Measurements from ENCODE around the gene EPHB6.

The EPHB6 gene

DNA sequence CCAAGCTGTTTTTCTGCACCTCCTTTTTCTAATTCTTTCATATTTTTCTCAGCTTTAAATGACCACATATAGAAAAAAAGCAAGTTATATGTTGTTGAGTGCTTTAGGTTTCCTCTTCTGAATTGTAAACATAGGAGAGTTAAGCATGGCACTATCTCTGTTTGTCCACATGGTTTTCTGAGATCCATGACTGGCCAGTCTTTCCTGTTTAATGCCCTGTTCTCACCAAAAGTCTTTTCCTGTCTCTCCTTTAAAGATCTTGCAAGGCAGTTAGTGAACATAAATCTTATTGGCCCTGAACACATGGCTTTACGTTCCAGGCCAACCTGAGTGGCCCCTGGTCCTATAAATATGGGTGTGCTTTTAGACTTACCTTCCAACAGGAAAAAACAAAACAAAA, 59.2 kb downstream of the EPHB6 start:
- H3K4me3 ChIP-seq (replicated peaks; ENCODE audit: low read depth, low read length), result no peak overlapping the region
- TF ChIP-seq, protein P1, sequence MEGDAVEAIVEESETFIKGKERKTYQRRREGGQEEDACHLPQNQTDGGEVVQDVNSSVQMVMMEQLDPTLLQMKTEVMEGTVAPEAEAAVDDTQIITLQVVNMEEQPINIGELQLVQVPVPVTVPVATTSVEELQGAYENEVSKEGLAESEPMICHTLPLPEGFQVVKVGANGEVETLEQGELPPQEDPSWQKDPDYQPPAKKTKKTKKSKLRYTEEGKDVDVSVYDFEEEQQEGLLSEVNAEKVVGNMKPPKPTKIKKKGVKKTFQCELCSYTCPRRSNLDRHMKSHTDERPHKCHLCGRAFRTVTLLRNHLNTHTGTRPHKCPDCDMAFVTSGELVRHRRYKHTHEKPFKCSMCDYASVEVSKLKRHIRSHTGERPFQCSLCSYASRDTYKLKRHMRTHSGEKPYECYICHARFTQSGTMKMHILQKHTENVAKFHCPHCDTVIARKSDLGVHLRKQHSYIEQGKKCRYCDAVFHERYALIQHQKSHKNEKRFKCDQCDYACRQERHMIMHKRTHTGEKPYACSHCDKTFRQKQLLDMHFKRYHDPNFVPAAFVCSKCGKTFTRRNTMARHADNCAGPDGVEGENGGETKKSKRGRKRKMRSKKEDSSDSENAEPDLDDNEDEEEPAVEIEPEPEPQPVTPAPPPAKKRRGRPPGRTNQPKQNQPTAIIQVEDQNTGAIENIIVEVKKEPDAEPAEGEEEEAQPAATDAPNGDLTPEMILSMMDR (IDR thresholded peaks at IDR 0.05; ENCODE audit: low read depth, low read length, missing control alignments), result no peak
- no peak for DNase-seq (ENCODE audit: extremely low read depth, low read depth)

DNA sequence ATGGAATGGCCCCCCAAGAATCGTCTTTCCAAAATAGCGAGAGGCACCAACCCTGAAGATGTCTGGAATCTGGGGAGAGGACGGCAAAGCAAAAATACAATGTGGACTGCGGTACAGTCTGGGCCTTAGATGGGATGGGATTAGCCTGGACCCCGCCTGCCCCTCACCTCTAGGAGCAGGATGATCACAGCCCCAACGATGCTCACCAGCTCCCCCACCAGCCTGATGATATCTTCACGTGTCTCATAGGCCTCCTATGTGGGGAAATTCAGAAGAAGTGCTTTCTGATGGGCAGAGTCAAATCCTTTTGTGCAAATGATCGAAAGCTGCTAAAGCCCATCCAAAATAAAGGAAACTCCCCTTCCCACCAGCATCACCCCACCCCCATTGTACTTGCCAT, 60.4 kb downstream of the EPHB6 start:
- no peak overlapping the region for H3K4me3 ChIP-seq (replicated peaks; ENCODE audit: low read depth, low read length)
- TF ChIP-seq, protein P1 (IDR thresholded peaks at IDR 0.05; ENCODE audit: low read depth, low read length, missing control alignments), result no peak
- DNase-seq (ENCODE audit: extremely low read depth, low read depth), result no peak

DNA sequence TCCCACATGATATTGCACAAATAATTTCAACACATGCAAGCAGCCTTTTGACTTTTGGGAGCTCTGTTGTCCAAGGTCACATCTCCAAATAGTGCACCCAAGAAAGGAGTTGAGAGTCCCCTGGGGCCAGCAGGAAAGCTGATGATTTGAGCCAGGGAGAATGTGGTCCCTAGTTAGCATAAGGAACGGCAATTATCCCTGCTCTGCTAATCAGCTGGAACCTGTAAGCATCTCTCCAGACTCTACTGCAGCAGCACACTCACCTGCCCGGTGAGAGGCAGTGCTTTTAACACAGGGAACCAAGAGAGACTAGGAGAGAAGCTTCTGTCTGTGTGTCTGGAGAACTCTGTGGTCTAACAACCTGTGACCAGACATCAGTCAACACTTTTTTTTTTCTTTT, 61.6 kb downstream of the EPHB6 start:
- TF ChIP-seq, protein P1 (IDR thresholded peaks at IDR 0.05; ENCODE audit: low read depth, low read length, missing control alignments), result no peak
- H3K4me3 ChIP-seq (replicated peaks; ENCODE audit: low read depth, low read length), result no peak overlapping the region
- DNase-seq (ENCODE audit: extremely low read depth, low read depth), result no peak

DNA sequence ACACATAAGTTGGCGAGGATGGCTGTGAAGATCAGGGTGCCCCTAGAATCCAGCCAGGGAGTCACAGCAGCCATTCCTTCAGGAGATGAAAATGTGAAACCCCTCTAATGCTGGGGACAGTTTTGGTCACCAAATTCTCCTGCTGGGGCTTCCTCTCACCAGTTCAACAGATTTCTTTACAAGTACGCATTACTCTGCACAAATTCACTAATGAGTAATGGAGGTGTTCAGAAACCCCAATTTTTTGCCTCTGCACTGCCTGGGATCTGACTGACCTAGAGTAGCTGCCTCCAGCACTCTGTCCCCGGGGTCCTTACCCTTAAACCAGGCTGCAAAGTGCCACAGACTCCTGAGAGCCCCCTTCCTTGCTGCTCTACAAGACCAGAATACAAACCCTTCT, 62.6 kb downstream of the EPHB6 start:
- H3K4me3 ChIP-seq (replicated peaks; ENCODE audit: low read depth, low read length), result no peak overlapping the region
- no peak for DNase-seq (ENCODE audit: extremely low read depth, low read depth)
- TF ChIP-seq, protein P1 (IDR thresholded peaks at IDR 0.05; ENCODE audit: low read depth, low read length, missing control alignments), result no peak

DNA sequence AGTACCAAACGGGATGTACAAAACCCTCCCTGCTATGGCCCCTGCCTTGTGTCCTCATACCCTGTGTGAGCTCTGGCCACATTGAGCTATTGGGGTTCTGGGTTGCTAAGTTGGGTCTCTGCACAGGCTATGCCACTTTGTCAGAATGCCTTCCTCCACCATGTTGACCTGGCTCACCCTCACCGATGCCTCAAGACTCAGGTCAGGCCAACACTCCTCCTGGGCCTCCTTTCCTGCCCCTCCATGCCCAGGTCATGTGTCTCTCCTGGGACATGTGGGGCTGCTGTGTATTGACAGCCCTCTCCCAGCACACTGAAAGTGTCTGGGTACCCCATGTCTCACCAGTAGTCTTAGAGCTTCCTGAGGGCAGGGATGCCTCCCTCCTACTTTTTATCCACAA, 64.0 kb downstream of the EPHB6 start:
- H3K4me3 ChIP-seq (replicated peaks; ENCODE audit: low read depth, low read length), result no peak overlapping the region
- TF ChIP-seq, protein P1 (IDR thresholded peaks at IDR 0.05; ENCODE audit: low read depth, low read length, missing control alignments), result no peak
- no peak for DNase-seq (ENCODE audit: extremely low read depth, low read depth)

DNA sequence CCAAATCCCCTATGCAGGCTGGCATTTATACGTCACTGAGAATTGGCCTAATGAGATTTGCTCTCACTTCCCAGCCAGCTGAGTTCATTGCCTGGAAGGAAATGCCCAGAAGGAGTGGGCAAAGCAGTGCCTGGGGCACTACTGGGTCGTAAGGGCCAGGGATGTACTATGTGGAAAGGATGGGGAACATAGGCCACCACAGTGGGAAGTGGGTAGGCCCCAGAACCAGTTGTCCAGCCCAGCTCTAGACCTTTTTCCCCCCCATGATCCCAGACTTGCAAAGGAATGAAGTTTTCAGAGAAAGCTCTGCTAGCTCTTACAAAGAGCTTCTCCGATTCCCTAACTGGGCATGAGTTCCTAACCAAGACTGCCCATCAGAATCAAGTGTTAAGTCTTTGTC, 64.8 kb downstream of the EPHB6 start:
- TF ChIP-seq, protein P1 (IDR thresholded peaks at IDR 0.05; ENCODE audit: low read depth, low read length, missing control alignments), result no peak
- H3K4me3 ChIP-seq (replicated peaks; ENCODE audit: low read depth, low read length), result no peak overlapping the region
- DNase-seq (ENCODE audit: extremely low read depth, low read depth), result no peak

Data from HFF-Myc (cell line).